Esophagus squamous epithelium (tissue), 4 donors: ENCODE results near the gene ST3GAL4.

ENCODE experiments used
- POLR2A ChIP-seq, 4 donors: fragments of 450-650 bp; IDR thresholded peaks; one replicate each; pipeline ENCODE4 v1.6.1; 2017; ENCODE audit warnings: antibody characterized with exemption in 4 of 4, mild to moderate bottlenecking in 4 of 4, moderate library complexity in 3 of 4
- TF ChIP-seq, protein P1 (sequence below), 6 experiments: fragments of 450-650 bp in 4 of 6; fragments of 200-600 bp in 2 of 6; sonication (generic) in 2 of 6; IDR thresholded peaks; one replicate each; pipeline ENCODE4 v1.5.1; 2016 to 2019; ENCODE audit warnings: antibody characterized with exemption in 6 of 6, mild to moderate bottlenecking in 4 of 6, moderate library complexity in 4 of 6

DNA sequence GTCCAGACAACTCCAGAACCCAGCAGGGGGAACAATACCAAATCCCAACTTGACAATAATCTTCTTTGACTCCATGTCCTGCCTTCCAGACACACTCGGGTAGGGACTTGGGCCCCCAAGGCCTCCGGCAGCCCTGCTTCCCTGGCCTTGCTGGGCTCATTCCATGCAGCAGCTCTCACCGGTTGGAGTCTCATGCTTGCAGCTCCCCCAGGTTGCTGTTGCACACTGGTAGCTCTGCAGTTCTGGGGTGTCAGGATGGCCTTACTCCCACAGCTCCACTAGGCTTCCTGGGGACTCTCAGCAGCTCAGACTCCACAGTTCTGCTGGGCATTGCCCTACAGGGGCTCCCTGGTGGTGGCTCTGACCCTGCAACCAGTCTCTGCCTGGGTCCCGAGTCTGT lies 42.8 kb downstream of the ST3GAL4 start:
- TF ChIP-seq, protein P1, sequence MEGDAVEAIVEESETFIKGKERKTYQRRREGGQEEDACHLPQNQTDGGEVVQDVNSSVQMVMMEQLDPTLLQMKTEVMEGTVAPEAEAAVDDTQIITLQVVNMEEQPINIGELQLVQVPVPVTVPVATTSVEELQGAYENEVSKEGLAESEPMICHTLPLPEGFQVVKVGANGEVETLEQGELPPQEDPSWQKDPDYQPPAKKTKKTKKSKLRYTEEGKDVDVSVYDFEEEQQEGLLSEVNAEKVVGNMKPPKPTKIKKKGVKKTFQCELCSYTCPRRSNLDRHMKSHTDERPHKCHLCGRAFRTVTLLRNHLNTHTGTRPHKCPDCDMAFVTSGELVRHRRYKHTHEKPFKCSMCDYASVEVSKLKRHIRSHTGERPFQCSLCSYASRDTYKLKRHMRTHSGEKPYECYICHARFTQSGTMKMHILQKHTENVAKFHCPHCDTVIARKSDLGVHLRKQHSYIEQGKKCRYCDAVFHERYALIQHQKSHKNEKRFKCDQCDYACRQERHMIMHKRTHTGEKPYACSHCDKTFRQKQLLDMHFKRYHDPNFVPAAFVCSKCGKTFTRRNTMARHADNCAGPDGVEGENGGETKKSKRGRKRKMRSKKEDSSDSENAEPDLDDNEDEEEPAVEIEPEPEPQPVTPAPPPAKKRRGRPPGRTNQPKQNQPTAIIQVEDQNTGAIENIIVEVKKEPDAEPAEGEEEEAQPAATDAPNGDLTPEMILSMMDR (IDR thresholded peaks at IDR 0.05): no peak
- no peak for TF ChIP-seq POLR2A (IDR thresholded peaks at IDR 0.05)
